HG02840 (cell line): ENCODE data around the gene ARID4B.
"Not testable (repeated sequence)": the region's sequence is repeated elsewhere in the genome, so short reads cannot be mapped to it uniquely, and the experiment has no call there.

Experiments used
- ATAC-seq: cut with Tn5 transposase; IDR thresholded peaks from one replicate; pipeline ENCODE4 v1.9.1; 2021; ENCODE audit warnings: mild to moderate bottlenecking, moderate library complexity, moderate number of reproducible peaks; ENCODE audit not compliant: unreplicated experiment, low FRiP score

Gene ARID4B

GRCh38 chr1:235299169-235299858, 28.7 kb downstream of the ARID4B start:
- no peak for ATAC-seq

- no peak for ATAC-seq
Observed at GRCh38 chr1:235298758-235299157, 29.2 kb downstream of the ARID4B start.

GRCh38 chr1:235297579-235297978, 30.4 kb downstream of the ARID4B start:
- ATAC-seq = no peak

DNA sequence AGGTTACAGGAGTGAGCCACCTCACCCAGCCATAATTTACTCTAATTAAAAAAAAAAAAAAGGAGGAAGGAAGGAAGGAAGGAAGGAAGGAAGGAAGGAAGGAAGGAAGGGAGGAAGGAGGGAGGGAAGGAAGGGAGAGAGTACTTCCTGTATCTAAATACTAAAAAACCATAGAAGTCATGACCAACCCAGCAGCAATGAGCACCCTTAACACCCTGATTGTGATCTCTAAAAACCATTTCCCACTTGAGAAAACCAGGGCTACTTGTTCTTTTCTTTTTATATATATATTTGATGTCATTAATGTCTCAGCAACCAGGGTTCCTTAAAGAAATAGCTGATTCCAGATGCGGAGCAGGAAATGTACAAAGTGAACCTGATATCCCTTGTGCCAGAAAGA, 31.2 kb downstream of the ARID4B start:
- ATAC-seq = no peak

- no peak for ATAC-seq
Observed at GRCh38 chr1:235295902-235296350, 32.1 kb downstream of the ARID4B start.

- ATAC-seq = no peak
Observed at GRCh38 chr1:235293322-235293942, 34.5 kb downstream of the ARID4B start.

DNA sequence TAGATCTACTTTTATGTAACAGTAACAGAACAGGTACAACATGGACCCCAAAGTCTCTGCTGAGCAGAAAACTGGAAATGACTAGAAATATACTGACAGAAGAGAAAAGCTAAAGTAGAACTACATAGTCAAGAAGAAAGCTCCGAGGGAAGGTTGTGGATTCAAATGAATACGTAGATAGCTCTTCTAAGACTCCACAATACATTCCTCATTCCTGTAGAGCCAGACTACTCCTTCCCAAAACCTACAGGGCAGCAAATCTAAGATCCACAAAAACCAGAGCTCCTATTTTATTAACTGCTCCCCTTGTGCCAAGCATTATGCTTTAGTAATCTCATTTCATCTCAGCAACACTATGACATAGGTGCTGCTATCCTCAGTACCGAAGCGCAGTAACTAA, 35.2 kb downstream of the ARID4B start:
- ATAC-seq = no peak

DNA sequence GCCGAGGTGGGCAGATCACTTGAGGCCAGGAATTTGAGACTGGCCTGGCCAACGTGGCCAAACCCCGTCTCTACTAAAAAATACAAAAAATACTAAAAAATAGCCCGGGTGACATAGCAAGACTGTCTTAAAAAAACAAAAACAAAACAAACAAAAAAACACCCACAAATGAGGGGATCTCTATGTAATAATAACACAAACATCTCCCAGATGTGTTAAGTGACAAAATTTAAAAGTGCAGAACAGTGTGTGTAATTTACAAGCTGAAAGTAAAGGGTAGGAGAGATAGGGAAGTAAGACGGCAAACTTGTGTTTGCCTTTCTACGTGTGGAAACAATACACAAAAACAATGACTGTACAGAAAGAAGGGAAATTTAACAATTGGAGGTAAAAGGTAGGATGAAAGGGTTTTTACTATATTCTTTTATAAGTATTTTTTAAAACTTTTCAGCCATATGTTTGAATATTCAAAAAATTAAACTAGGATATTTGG, 36.3 kb downstream of the ARID4B start:
- no peak for ATAC-seq

GRCh38 chr1:235290740-235291502, 37.1 kb downstream of the ARID4B start:
- ATAC-seq = no peak

- ATAC-seq = no peak
Observed at GRCh38 chr1:235289859-235290739, 37.9 kb downstream of the ARID4B start.

GRCh38 chr1:235287208-235287882, 40.6 kb downstream of the ARID4B start:
- no peak for ATAC-seq

DNA sequence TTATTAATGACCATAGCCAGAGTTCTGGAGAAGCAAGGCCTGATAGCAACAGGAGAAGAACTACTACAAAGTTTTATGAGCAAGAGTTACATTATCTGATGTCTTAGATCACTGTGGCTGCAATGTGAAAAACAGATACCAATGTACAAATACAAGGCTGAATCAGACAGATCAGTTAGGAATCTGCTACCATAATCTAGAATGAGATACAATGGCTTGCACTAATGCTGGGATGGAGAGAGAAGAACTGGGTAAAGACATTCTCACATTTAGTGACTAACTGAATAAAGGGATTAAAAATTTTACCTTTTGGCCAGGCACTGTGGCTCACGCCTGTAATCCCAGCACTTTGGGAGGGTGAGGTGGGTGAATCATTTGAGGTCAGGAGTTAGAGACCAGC, 41.3 kb downstream of the ARID4B start:
- ATAC-seq = no peak

GRCh38 chr1:235284231-235284769, 43.7 kb downstream of the ARID4B start:
- ATAC-seq = no peak

GRCh38 chr1:235283636-235284035, 44.3 kb downstream of the ARID4B start:
- not testable (repeated sequence) for ATAC-seq

- no peak for ATAC-seq
Observed at GRCh38 chr1:235280467-235280866, 47.5 kb downstream of the ARID4B start.

DNA sequence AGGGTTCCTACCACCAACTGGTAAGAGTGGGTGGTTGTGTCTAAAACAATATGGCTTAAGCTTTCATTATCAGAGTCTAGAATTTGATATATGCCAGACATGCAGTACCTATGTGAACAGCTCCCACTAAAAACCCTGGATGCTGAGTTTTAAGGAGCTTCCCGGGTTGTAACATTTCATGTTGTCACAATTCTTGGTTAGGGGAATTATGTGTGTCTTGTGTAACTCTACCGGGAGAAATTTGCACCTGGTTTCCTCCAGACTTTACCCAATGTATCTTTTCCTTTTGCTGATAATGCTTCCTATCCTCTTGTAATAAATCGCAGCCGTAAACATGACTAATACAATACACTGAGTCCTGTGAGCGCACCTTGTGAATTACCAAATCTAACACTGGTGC, 48.3 kb downstream of the ARID4B start:
- ATAC-seq = no peak

DNA sequence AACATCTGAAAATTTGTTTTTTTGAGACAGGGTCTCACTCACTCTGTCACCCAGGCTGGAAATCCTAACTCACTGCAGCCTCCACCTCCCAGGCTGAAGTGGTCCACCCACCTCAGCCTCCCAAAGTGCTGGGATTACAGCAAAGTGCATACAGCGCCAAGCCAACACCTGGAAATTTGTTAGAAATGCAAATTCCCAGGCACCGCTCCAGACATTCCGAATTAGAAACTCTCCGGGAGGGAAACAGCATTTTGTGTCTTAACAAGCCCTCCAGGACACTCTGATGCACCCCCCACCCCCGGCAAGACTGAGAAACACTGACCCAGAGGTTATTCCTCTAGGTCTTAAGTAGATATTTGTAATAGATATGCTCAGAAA, 49.1 kb downstream of the ARID4B start:
- no peak for ATAC-seq

DNA sequence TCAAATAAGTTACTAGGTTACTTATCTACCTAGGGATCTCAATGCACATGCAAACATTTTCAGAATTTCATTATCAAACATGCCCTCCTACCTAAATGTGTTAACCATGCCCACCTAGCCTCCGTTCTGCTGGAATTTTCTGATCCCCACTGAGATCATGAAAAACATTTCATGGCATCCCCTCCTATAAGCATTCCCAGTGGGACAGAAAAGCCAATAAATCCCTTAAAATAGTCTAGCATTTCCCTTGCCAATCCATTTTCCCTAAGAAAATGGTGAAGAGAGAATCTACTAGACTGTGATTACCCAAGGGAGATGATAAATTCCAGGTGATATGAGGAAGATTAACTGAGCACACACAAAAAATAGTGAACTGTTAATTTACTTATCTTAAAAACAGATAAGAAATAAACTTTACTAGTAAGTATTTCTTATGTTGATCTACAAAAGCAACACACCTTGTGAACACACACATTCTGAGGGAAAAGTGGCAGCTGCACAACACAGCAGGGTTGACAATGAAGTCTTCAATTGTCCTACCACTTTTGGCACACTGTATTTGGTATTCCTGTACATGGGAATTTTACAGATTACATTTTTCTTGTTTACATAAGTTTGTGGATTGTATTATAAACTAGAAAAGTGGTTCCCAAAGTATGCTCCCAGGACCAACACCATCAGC, 49.6 kb downstream of the ARID4B start:
- no peak for ATAC-seq

DNA sequence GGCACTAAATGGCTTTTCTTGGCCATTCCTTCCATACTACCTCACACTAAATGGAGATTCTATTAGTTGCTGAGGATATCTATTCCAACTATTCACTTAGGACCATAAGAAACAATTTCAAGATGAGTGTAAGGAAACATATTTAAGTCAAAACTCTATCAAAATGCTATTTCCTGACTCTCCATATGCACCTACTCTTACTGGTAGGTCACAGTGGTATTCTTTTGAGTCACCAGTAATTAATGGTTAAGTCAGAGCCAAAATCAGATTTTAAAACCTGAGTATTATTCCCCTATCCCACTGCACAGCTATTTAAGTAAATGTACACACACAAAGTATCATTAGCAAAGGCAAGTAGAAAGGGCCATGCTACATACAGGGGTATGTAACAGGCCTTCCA, 50.3 kb downstream of the ARID4B start:
- no peak for ATAC-seq
